Thyroid gland (tissue), 4 donors: Measurements from ENCODE around the gene GRB10.

Experiments used
- POLR2A ChIP-seq, 2 donors: fragments of 450-650 bp; IDR thresholded peaks; one replicate each; pipeline ENCODE4 v1.6.1; 2017; ENCODE audit warnings: antibody characterized with exemption in 2 of 2, mild to moderate bottlenecking in 2 of 2, moderate library complexity in 1 of 2
- TF ChIP-seq, protein P1 (sequence below), 6 experiments: fragments of 200-600 bp in 3 of 6; fragments of 450-650 bp in 3 of 6; sonication (generic) in 3 of 6; IDR thresholded peaks; one replicate each; pipeline ENCODE4 v1.5.1; 2016 to 2019; ENCODE audit warnings: antibody characterized with exemption in 6 of 6, mild to moderate bottlenecking in 2 of 6, inconsistent platforms in 1 of 6, moderate library complexity in 1 of 6

DNA sequence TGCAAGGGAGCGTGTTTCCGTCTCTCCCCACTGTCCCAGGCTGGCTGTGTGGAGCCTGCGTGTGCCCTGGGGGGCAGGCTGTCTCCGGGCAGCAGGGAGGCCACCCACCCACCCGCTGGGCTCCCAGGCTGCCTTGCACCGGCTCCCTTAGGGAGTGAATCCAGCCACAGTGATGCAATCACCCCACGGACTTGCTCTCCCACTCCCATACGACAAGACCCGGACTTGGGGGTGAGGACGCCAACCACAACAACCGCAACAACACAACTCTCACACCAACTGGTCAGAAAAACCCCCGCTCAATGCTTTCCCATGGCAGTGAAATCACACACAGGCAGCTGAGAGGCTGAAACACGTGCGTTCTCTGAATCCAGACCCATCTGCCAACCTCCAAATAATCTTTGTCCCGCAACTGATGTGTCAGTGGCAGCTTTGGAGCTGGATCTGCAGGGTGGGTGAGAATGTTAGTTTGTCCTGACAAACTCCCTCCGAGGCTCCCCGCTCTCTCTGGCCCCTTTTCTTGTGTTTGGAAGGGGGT is 154.8 kb downstream of the GRB10 start:
- TF ChIP-seq, protein P1, sequence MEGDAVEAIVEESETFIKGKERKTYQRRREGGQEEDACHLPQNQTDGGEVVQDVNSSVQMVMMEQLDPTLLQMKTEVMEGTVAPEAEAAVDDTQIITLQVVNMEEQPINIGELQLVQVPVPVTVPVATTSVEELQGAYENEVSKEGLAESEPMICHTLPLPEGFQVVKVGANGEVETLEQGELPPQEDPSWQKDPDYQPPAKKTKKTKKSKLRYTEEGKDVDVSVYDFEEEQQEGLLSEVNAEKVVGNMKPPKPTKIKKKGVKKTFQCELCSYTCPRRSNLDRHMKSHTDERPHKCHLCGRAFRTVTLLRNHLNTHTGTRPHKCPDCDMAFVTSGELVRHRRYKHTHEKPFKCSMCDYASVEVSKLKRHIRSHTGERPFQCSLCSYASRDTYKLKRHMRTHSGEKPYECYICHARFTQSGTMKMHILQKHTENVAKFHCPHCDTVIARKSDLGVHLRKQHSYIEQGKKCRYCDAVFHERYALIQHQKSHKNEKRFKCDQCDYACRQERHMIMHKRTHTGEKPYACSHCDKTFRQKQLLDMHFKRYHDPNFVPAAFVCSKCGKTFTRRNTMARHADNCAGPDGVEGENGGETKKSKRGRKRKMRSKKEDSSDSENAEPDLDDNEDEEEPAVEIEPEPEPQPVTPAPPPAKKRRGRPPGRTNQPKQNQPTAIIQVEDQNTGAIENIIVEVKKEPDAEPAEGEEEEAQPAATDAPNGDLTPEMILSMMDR (IDR thresholded peaks at IDR 0.05), result no peak
- no peak for TF ChIP-seq POLR2A (IDR thresholded peaks at IDR 0.05)
